ENCODE measurements around the gene TMEM132C.

The TMEM132C gene

DNA sequence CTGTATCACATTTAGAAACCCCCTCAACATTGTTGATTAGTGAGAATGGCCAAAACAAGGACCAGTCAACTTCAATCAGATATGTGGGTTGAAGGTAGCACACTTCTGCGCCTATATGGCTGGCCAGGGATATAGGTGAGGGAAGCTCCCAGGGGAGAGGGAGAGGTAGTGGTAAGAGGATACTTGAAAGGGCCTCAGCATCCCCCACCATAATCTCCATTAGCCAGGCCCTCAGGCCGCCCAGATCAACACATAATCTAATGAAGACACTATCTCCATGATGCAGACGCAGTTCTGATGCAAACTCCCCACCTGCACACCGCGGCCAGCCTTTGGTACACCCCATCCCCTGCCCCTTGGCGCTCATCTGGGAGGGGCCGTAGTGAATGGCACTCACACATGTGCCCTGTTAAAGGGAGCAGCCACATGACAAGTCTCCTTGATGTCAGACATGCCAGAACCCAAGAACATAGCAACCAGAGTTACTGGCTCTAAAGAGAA lies 158.0 kb downstream of the TMEM132C start:
- DNase-seq (ENCODE audit: low read depth) = no peak
- TF ChIP-seq, protein P1, sequence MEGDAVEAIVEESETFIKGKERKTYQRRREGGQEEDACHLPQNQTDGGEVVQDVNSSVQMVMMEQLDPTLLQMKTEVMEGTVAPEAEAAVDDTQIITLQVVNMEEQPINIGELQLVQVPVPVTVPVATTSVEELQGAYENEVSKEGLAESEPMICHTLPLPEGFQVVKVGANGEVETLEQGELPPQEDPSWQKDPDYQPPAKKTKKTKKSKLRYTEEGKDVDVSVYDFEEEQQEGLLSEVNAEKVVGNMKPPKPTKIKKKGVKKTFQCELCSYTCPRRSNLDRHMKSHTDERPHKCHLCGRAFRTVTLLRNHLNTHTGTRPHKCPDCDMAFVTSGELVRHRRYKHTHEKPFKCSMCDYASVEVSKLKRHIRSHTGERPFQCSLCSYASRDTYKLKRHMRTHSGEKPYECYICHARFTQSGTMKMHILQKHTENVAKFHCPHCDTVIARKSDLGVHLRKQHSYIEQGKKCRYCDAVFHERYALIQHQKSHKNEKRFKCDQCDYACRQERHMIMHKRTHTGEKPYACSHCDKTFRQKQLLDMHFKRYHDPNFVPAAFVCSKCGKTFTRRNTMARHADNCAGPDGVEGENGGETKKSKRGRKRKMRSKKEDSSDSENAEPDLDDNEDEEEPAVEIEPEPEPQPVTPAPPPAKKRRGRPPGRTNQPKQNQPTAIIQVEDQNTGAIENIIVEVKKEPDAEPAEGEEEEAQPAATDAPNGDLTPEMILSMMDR (conservative IDR thresholded peaks at IDR 0.05; ENCODE audit: low read depth, low read length) = no peak
- no peak overlapping the region for H3K4me3 ChIP-seq (ENCODE audit: low read depth, low read length)

- no peak overlapping the region for H3K4me3 ChIP-seq (ENCODE audit: low read depth, low read length)
- no peak for DNase-seq (ENCODE audit: low read depth)
- TF ChIP-seq, protein P1 (conservative IDR thresholded peaks at IDR 0.05; ENCODE audit: low read depth, low read length) = no peak
Measured at GRCh38 chr12:128425666-128426331, 158.8 kb downstream of the TMEM132C start.

DNA sequence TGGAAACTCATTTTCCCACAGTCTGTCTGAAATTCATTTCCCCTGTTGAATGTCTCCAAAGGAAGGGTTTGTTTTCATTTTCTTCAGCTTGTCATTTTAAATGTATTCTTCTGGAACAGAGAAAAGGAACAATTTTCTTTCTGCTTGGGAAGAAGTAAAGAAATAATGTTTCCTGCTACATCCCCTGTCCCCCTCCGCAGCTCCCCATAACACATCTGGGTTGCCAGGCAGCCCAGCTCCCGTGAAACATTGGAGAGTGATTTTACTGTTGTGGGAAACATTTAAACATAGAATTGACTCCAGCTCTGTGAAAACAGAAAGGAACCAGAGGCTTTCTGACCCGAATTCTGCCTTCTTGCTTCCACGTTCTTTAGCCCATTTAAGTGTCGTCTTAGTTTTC lies 159.5 kb downstream of the TMEM132C start:
- TF ChIP-seq, protein P1 (conservative IDR thresholded peaks at IDR 0.05; ENCODE audit: low read depth, low read length) = no peak

GRCh38 chr12:128439796-128440195 lies 172.8 kb downstream of the TMEM132C start:
- TF ChIP-seq, protein P1 (conservative IDR thresholded peaks at IDR 0.05; ENCODE audit: low read depth, low read length) = no peak
- no peak overlapping the region for H3K4me3 ChIP-seq (ENCODE audit: low read depth, low read length)
- no peak for DNase-seq (ENCODE audit: low read depth)

More for the DNA sequence above, 159.5 kb downstream of the TMEM132C start:
- DNase-seq (ENCODE audit: low read depth) = no peak
- no peak overlapping the region for H3K4me3 ChIP-seq (ENCODE audit: low read depth, low read length)

DNA sequence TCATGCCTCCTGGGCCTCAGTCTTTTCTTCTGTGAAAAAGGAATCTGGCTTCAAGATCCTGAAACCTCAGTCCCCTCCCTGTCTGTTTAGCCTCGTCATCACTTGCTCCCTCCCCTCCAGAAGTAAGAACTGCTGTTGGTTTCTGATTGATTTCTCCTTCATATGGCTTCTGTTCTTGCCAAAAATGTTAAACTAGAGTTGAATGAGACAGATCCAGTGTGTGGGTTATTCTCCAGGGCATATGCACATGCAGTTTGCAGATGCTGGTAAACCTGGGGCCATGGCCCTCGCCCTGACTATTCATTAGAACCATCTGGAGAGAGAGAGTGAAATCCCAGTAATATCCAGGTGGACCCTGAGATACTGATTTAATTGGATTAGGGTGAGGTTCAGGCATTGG lies 175.1 kb downstream of the TMEM132C start:
- TF ChIP-seq, protein P1 (conservative IDR thresholded peaks at IDR 0.05; ENCODE audit: low read depth, low read length) = no peak
- H3K4me3 ChIP-seq (ENCODE audit: low read depth, low read length) = no peak overlapping the region
- DNase-seq (ENCODE audit: low read depth) = no peak

DNA sequence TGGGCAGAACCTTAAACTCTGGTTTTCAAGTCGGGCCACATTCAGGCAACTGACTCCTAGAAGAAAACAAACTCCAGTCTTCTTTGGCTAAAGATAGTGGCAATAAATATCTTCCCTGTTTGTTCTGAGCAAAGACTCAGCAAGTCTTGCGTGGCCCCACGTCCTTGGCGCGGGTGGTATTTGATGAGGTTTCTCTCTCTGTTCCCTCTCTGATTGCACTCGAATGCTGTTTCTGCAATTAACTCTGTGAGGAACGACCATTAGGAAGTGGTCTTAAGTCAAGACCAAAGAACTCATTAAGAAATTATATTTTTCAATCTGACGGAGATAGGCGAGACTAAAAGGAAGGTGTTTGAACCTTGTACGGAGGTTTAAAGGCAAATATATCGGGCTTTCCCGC lies 177.6 kb downstream of the TMEM132C start:
- H3K4me3 ChIP-seq (ENCODE audit: low read depth, low read length) = no peak overlapping the region
- TF ChIP-seq, protein P1 (conservative IDR thresholded peaks at IDR 0.05; ENCODE audit: low read depth, low read length) = no peak
- no peak for DNase-seq (ENCODE audit: low read depth)
